IMR-90 (cell line): Measurements from ENCODE around the gene HOXB8. TPM values are rescaled to one million over a fixed set of nuclear protein-coding genes. Genes with fewer than 3 reads are reported as not detected.

ENCODE experiments used
- ATAC-seq: fragments of 200-7000 bp; cut with Tn5 transposase; 2 replicates; pipeline ENCODE4 v1.9.1; 2020; ENCODE audit warnings: low read depth, mild to moderate bottlenecking, moderate library complexity
- BruUV-seq: library from RNA; stranded (reverse); fragments of 400-500 nt; replicated peaks from 2 replicates; lab custom pipeline; 2021; lab: Mats Ljungman, UMichigan
- CTCF ChIA-PET: fragments of 300-600 bp; formaldehyde crosslinking; extraction: SDS; loops from one replicate; lab custom pipeline; 2021; ENCODE audit warnings: antibody characterized with exemption; lab: Yijun Ruan, JAX
- POLR2A ChIA-PET: fragments of 300-600 bp; sonication (Branson Sonifier 250); formaldehyde crosslinking; loops from one replicate; lab custom pipeline; 2022; ENCODE audit warnings: antibody characterized with exemption; ENCODE audit not compliant: unreplicated experiment; lab: Charles Lee
- DNase-seq: peaks from one replicate; pipeline ENCODE4 v3.0.0; 2013
- H2AFZ ChIP-seq: replicated peaks from 2 replicates; pipeline ENCODE3; 2013; ENCODE audit warnings: low read length, mild to moderate bottlenecking; ENCODE audit not compliant: poor library complexity
- H2AK5ac ChIP-seq: 2 replicates; pipeline ENCODE4 v1.6.1; 2013; ENCODE audit warnings: low read depth, low read length, inconsistent platforms
- H2AK9ac ChIP-seq: replicated peaks from 2 replicates; pipeline ENCODE3; 2013; ENCODE audit warnings: mild to moderate bottlenecking, low read depth, low read length, moderate library complexity; ENCODE audit not compliant: poor library complexity
- H2BK120ac ChIP-seq: 2 replicates; pipeline ENCODE4 v1.6.1; 2013; ENCODE audit warnings: low read depth, low read length, inconsistent platforms
- H2BK15ac ChIP-seq: 3 replicates; pipeline ENCODE4 v1.6.1; 2013; ENCODE audit warnings: low read depth, low read length, inconsistent platforms
- H2BK20ac ChIP-seq: 2 replicates; pipeline ENCODE4 v1.6.1; 2013; ENCODE audit warnings: low read depth, mild to moderate bottlenecking, inconsistent platforms, low read length, moderate library complexity
- H2BK5ac ChIP-seq: 2 replicates; pipeline ENCODE4 v1.6.1; 2013; ENCODE audit warnings: mild to moderate bottlenecking, low read depth, low read length, inconsistent platforms; ENCODE audit not compliant: poor library complexity, severe bottlenecking
- H3K14ac ChIP-seq: replicated peaks from 2 replicates; pipeline ENCODE4 v1.6.1; 2013; ENCODE audit warnings: low read depth, low read length, inconsistent platforms
- H3K18ac ChIP-seq: 2 replicates; pipeline ENCODE4 v1.6.1; 2013; ENCODE audit warnings: low read depth, low read length, control low read depth
- H3K23ac ChIP-seq: 2 replicates; pipeline ENCODE4 v1.6.1; 2013; ENCODE audit warnings: low read depth, low read length, inconsistent platforms
- H3K27ac ChIP-seq: 2 replicates; pipeline ENCODE4 v1.5.1; 2013; ENCODE audit warnings: mild to moderate bottlenecking, control low read depth, low read length; ENCODE audit not compliant: insufficient read depth
- H3K27me3 ChIP-seq: 2 replicates; pipeline ENCODE4 v1.6.1; 2013; ENCODE audit warnings: low read length; ENCODE audit not compliant: control insufficient read depth, insufficient read depth
- H3K36me3 ChIP-seq: 2 replicates; pipeline ENCODE4 v1.6.1; 2013; ENCODE audit warnings: low read length, mixed read lengths; ENCODE audit not compliant: control insufficient read depth, insufficient read depth
- H3K4ac ChIP-seq: 2 replicates; pipeline ENCODE4 v1.6.1; 2013; ENCODE audit warnings: low read depth, low read length, inconsistent platforms
- H3K4me1 ChIP-seq: 2 replicates; pipeline ENCODE4 v1.6.1; 2013; ENCODE audit warnings: low read length, mixed read lengths; ENCODE audit not compliant: control insufficient read depth, insufficient read depth
- H3K4me2 ChIP-seq: 2 replicates; pipeline ENCODE4 v1.6.1; 2013; ENCODE audit warnings: low read depth, mild to moderate bottlenecking, control low read depth, low read length, moderate library complexity
- H3K4me3 ChIP-seq: 2 replicates; pipeline ENCODE4 v1.5.1; 2013; ENCODE audit warnings: low read depth, mild to moderate bottlenecking, control low read depth, low read length, moderate library complexity; ENCODE audit not compliant: insufficient read depth
- H3K56ac ChIP-seq: 2 replicates; pipeline ENCODE4 v1.6.1; 2013; ENCODE audit warnings: low read length, inconsistent platforms; ENCODE audit not compliant: insufficient read depth; ENCODE audit errors: extremely low read depth
- H3K79me1 ChIP-seq, 2 experiments: 2 replicates each; pipeline ENCODE4 v1.6.1; 2013; ENCODE audit warnings: low read length in 2 of 2, inconsistent platforms in 1 of 2, low read depth in 1 of 2
- H3K9ac ChIP-seq: 2 replicates; pipeline ENCODE4 v1.6.1; 2013; ENCODE audit warnings: low read depth, low read length, control low read depth
- H3K9me1 ChIP-seq: 2 replicates; pipeline ENCODE4 v1.6.1; 2013; ENCODE audit warnings: low read length, inconsistent platforms; ENCODE audit not compliant: insufficient read depth
- H3K9me3 ChIP-seq: 2 replicates; pipeline ENCODE4 v1.6.1; 2013; ENCODE audit warnings: low read length; ENCODE audit not compliant: control insufficient read depth, insufficient read depth
- H4K20me1 ChIP-seq: 2 replicates; pipeline ENCODE4 v1.6.1; 2013; ENCODE audit warnings: low read length, inconsistent platforms; ENCODE audit not compliant: insufficient read depth
- H4K5ac ChIP-seq: 2 replicates; pipeline ENCODE4 v1.6.1; 2013; ENCODE audit warnings: mild to moderate bottlenecking, low read depth, low read length, control low read depth
- H4K8ac ChIP-seq, 2 experiments: 2 replicates each; pipeline ENCODE4 v1.6.1; 2013; ENCODE audit warnings: low read depth in 2 of 2, low read length in 2 of 2, control low read depth in 1 of 2, inconsistent platforms in 1 of 2
- H4K91ac ChIP-seq: 2 replicates; pipeline ENCODE4 v1.6.1; 2013; ENCODE audit warnings: low read depth, low read length, inconsistent platforms; ENCODE audit not compliant: insufficient read depth
- BHLHE40 ChIP-seq: fragments of 150-350 bp; IDR thresholded peaks from 2 replicates; pipeline ENCODE4 v1.6.1; 2016; ENCODE audit warnings: mild to moderate bottlenecking, low read depth, low read length
- CEBPB ChIP-seq: IDR thresholded peaks from 2 replicates; pipeline ENCODE4 v1.6.1; 2012; ENCODE audit warnings: low read depth, low read length, improper control_type of control experiment
- CHD1 ChIP-seq: IDR thresholded peaks from 2 replicates; pipeline ENCODE4 v1.6.1; 2012; ENCODE audit warnings: low read depth, low read length, improper control_type of control experiment
- CTCF ChIP-seq: conservative IDR thresholded peaks from 2 replicates; pipeline ENCODE4 v1.5.1; 2012; ENCODE audit warnings: mild to moderate bottlenecking, low read depth, low read length, improper control_type of control experiment
- ELK1 ChIP-seq: fragments of 150-350 bp; IDR thresholded peaks from 2 replicates; pipeline ENCODE4 v1.6.1; 2016; ENCODE audit warnings: low read depth, mild to moderate bottlenecking, low read length, moderate library complexity, borderline replicate concordance
- FOS ChIP-seq: fragments of 150-350 bp; IDR thresholded peaks from 2 replicates; pipeline ENCODE4 v1.6.1; 2016; ENCODE audit warnings: low read depth, low read length
- MAFK ChIP-seq: IDR thresholded peaks from 2 replicates; pipeline ENCODE4 v1.6.1; 2012; ENCODE audit warnings: low read depth, low read length, improper control_type of control experiment
- MAZ ChIP-seq: IDR thresholded peaks from 2 replicates; pipeline ENCODE4 v1.6.1; 2012; ENCODE audit warnings: low read depth, mild to moderate bottlenecking, low read length, improper control_type of control experiment, moderate library complexity, borderline replicate concordance
- MXI1 ChIP-seq: IDR thresholded peaks from 2 replicates; pipeline ENCODE4 v1.6.1; 2012; ENCODE audit warnings: low read depth, mild to moderate bottlenecking, low read length, moderate library complexity, borderline replicate concordance
- NFE2L2 ChIP-seq: fragments of 150-350 bp; IDR thresholded peaks from 2 replicates; pipeline ENCODE4 v1.6.1; 2016; ENCODE audit warnings: low read depth, mild to moderate bottlenecking, low read length
- POLR2A ChIP-seq: IDR thresholded peaks from 2 replicates; pipeline ENCODE4 v1.6.1; 2012; ENCODE audit warnings: mild to moderate bottlenecking, low read depth, low read length
- RAD21 ChIP-seq: IDR thresholded peaks from 2 replicates; pipeline ENCODE4 v1.6.1; 2012; ENCODE audit warnings: low read length, improper control_type of control experiment
- RCOR1 ChIP-seq: IDR thresholded peaks from 2 replicates; pipeline ENCODE4 v1.6.1; 2012; ENCODE audit warnings: mild to moderate bottlenecking, low read length, improper control_type of control experiment; ENCODE audit not compliant: insufficient replicate concordance
- RFX5 ChIP-seq: IDR thresholded peaks from 2 replicates; pipeline ENCODE4 v1.8.0; 2012; ENCODE audit warnings: low read depth, mild to moderate bottlenecking, low read length, moderate library complexity
- SMC3 ChIP-seq: fragments of 150-350 bp; IDR thresholded peaks from 2 replicates; pipeline ENCODE4 v1.6.1; 2016; ENCODE audit warnings: low read depth, mild to moderate bottlenecking, antibody characterized with exemption, low read length, moderate library complexity
- USF2 ChIP-seq: fragments of 150-350 bp; IDR thresholded peaks from 2 replicates; pipeline ENCODE4 v1.6.1; 2017; ENCODE audit warnings: mild to moderate bottlenecking, antibody characterized with exemption, low read length, low read depth
- WGBS, 2 experiments: methylation state at CpG; one replicate each; pipeline versions ENCODE4 v1.1.5 to v1.1.7; 2013; ENCODE audit warnings: missing lambda C conversion rate in 2 of 2; ENCODE audit not compliant: insufficient read length in 1 of 2; ENCODE audit errors: extremely low coverage in 2 of 2; 5-methylcytosine and 5-hydroxymethylcytosine counted together
- dilution Hi-C: fragments of 300-500 bp; cut with HindIII; formaldehyde crosslinking; loops from one replicate; pipeline ENCODE4 v1.14.3; 2018; ENCODE audit warnings: low sequenced_read_pairs; ENCODE audit not compliant: unreplicated experiment
- in situ Hi-C: fragments of 300-500 bp; cut with MboI; formaldehyde crosslinking; loops from 3 replicates; pipeline ENCODE4 v1.14.3; 2019; ENCODE audit warnings: low sequenced_read_pairs, inconsistent platforms, mixed read lengths
- intact Hi-C: fragments of 100-400 bp; cut with micrococcal nuclease; formaldehyde crosslinking; loops from 2 replicates; pipeline ENCODE4 v1.10.0; 2022
- polyA plus RNA-seq, 3 experiments: library from polyadenylated mRNA; depleted of rRNA; stranded (reverse); fragments of >200 nt; gene quantifications; 2 replicates each; pipeline ENCODE4 v1.2.3, GENCODE V29; 2012; ENCODE audit warnings: low replicate concordance in 1 of 3
- total RNA-seq: library from RNA; depleted of rRNA; stranded (reverse); fragments of >200 nt; gene quantifications from 2 replicates; pipeline ENCODE4 v1.2.3, GENCODE V29; 2012

The HOXB8 gene
- total and polyA plus RNA-seq, 2 of the 4 experiments (the other 2 are of a cell fraction), result 0.54 to 5.3 TPM

GRCh38 chr17:48569240-48569582 is 45.9 kb downstream of the HOXB8 start:
- intact Hi-C loops (no loop called here), dilution Hi-C loops (no loop called here), in situ Hi-C loops (no loop called here)
- ChIA-PET POLR2A (interaction anchor here (0.5 to 1.0 kb wide), 3 partner anchors 13 to 23 kb away, joined by 3 to 4 read pairs (median 4); no protein-coding TSS in a partner anchor), CTCF (interaction anchor here (0.6 to 0.7 kb wide), 2 partner anchors 28 to 82 kb away, joined by 3 read pairs; no protein-coding TSS in a partner anchor)
- Histone ChIP-seq H4K8ac (peak overlapping the region; percentile 77 to 87), H3K56ac (peak overlapping the region; percentile 96), H3K4ac (peak overlapping the region; percentile 97), H2AK9ac (peak overlapping the region; percentile 61), H2BK15ac (no peak overlapping the region), H3K4me3 (peak overlapping the region; percentile 23), H3K9me3 (no peaks in the 10 kb centered on the region), H4K91ac (peak overlapping the region; percentile 95), H2AK5ac (peak overlapping the region; percentile 92), H3K4me2 (peak overlapping the region; percentile 83), H2BK5ac (peak overlapping the region; percentile 99), H2AFZ (no peak overlapping the region), H4K20me1 (peaks cover 17% of the 10 kb centered on the region), H3K4me1 (peaks cover 52% of the 10 kb centered on the region), H3K23ac (peak overlapping the region; percentile 100), H3K18ac (peak overlapping the region; percentile 78), H4K5ac (peak overlapping the region; percentile 58), H3K14ac (peak overlapping the region; percentile 98), H3K27me3 (no peaks in the 10 kb centered on the region), H3K9me1 (peaks cover 20% of the 10 kb centered on the region), H3K27ac (peak overlapping the region; percentile 93), H2BK20ac (peak overlapping the region; percentile 70), H3K9ac (peak overlapping the region; percentile 96), H2BK120ac (peak overlapping the region; percentile 76), H3K79me1 (peaks cover 0 to 13% of the 10 kb centered on the region in 2 experiments; a peak in 1 of 4 replicates), H3K36me3 (peaks cover 54% of the 10 kb centered on the region)
- no peak for TF ChIP-seq RCOR1
- no peak for TF ChIP-seq MXI1
- TF ChIP-seq POLR2A, result no peak
- no peak for TF ChIP-seq FOS
- no peak for TF ChIP-seq MAFK
- no peak for TF ChIP-seq CEBPB
- no peak for TF ChIP-seq CTCF
- no peak for TF ChIP-seq SMC3
- no peak for TF ChIP-seq CHD1
- TF ChIP-seq USF2, result no peak
- TF ChIP-seq MAZ, result no peak
- no peak for TF ChIP-seq RAD21
- no peak for TF ChIP-seq BHLHE40
- no peak for TF ChIP-seq RFX5
- TF ChIP-seq NFE2L2, result no peak
- no peak for TF ChIP-seq ELK1
- DNase-seq (no peak), ATAC-seq (no peak)
- BruUV-seq, result no TSS peak
- WGBS, 2 experiments, result no CpG with 5 or more reads among the region's 3 CpGs
